CD4-positive, alpha-beta T cell treated with Interleukin-10 for 1 hour (primary cell): ENCODE results near the gene SGCD.

Source experiments
- DNase-seq: peaks from one replicate; pipeline ENCODE4 v3.0.0-alpha.2; 2020

The SGCD gene

GRCh38 chr5:156326718-156327259 lies at the start of gene SGCD:
Gene SGCD (plus strand): TSS chr5:156327164.
- DNase-seq: no peak

- no peak for DNase-seq
Observed at GRCh38 chr5:156277290-156277689, 49.7 kb upstream of the SGCD start.

GRCh38 chr5:156295431-156295830 lies 31.5 kb upstream of the SGCD start:
- DNase-seq: no peak

GRCh38 chr5:156310115-156310514 lies 16.8 kb upstream of the SGCD start:
- no peak for DNase-seq

GRCh38 chr5:156312897-156313694 lies 13.9 kb upstream of the SGCD start:
- no peak for DNase-seq

GRCh38 chr5:156314416-156314815 lies 12.5 kb upstream of the SGCD start:
- no peak for DNase-seq

- no peak for DNase-seq
Observed at GRCh38 chr5:156322666-156323065, 4.3 kb upstream of the SGCD start.

GRCh38 chr5:156327296-156327695 lies 332 bp downstream of the SGCD start:
- no peak for DNase-seq

GRCh38 chr5:156328161-156328560 lies 1.2 kb downstream of the SGCD start:
- no peak for DNase-seq

- DNase-seq: no peak
Observed at GRCh38 chr5:156328766-156329165, 1.8 kb downstream of the SGCD start.

- DNase-seq: no peak
Observed at GRCh38 chr5:156329171-156329611, 2.2 kb downstream of the SGCD start.

- no peak for DNase-seq
Observed at GRCh38 chr5:156330141-156330870, 3.3 kb downstream of the SGCD start.

GRCh38 chr5:156331181-156331580 lies 4.2 kb downstream of the SGCD start:
- no peak for DNase-seq

GRCh38 chr5:156331845-156332244 lies 4.9 kb downstream of the SGCD start:
- DNase-seq: no peak

GRCh38 chr5:156332245-156332644 lies 5.3 kb downstream of the SGCD start:
- DNase-seq: no peak

GRCh38 chr5:156339139-156339841 lies 12.3 kb downstream of the SGCD start:
- no peak for DNase-seq

GRCh38 chr5:156340893-156341292 lies 13.9 kb downstream of the SGCD start:
- DNase-seq: no peak

GRCh38 chr5:156350256-156350655 lies 23.3 kb downstream of the SGCD start:
- no peak for DNase-seq

- no peak for DNase-seq
Observed at GRCh38 chr5:156351423-156351822, 24.5 kb downstream of the SGCD start.

GRCh38 chr5:156354571-156354970 lies 27.6 kb downstream of the SGCD start:
- no peak for DNase-seq

GRCh38 chr5:156356238-156356637 lies 29.3 kb downstream of the SGCD start:
- no peak for DNase-seq

- no peak for DNase-seq
Observed at GRCh38 chr5:156359476-156359875, 32.5 kb downstream of the SGCD start.

- no peak for DNase-seq
Observed at GRCh38 chr5:156361436-156362109, 34.6 kb downstream of the SGCD start.
